Activated T-cell treated with anti-CD3 and anti-CD28 coated beads for 24 hours (primary cell): ENCODE results near the gene NME2.

Source experiments
- DNase-seq: peaks from one replicate; pipeline ENCODE4 v3.0.0-alpha.2; 2020; ENCODE audit warnings: low read depth

The NME2 gene

DNA sequence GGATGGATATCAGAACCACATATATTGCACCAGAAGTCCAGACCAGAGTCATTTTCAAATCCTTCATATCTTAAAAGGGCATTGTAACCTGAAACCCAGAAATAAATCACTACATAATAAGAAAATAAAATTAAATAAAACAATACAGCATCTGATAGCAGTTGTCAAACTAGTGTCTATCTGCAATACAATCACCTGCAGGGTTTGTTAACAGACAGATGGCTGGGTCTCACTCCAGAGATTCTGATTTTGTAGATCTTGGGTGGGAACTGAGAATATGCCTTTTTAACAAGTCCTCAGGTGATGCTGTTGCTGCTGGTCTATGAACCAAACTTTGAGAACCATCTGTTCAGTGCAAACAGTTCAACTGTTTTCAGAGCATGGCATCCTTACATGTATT is 37.6 kb downstream of the NME2 start:
- no peak for DNase-seq

DNA sequence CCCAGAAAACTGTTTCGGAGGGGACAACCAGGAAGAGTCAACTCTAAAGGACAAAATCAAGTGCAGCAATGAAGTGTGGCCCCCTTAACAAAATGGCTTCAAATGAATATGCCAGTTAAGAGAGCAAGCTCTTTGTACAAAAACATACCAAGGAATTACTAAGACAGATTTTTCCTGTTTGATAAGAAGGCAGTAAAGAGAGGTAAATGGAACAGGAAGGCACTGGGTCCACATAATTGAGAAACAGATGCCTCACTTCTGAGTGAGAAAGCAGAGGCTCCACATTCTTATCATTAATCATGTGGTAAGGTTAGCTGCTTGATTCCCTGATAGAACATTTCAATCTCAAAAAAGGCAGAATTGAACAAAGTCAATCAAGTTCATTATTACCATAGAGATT is 48.7 kb downstream of the NME2 start:
- no peak for DNase-seq

- DNase-seq, result no peak
Measured at GRCh38 chr17:51217946-51218345, 51.7 kb downstream of the NME2 start.

GRCh38 chr17:51221322-51221721 is 55.1 kb downstream of the NME2 start:
- DNase-seq, result no peak
